Measurements from ENCODE around the gene NPM1. TPM values are rescaled to one million over a fixed set of nuclear protein-coding genes. Genes with fewer than 3 reads are reported as not detected.

The NPM1 gene
- total and polyA plus RNA-seq, 2 of the 13 experiments (the other 11 are each of a cell fraction or from before 2014, with no cell fraction given): 2,047 to 3,353 TPM

DNA sequence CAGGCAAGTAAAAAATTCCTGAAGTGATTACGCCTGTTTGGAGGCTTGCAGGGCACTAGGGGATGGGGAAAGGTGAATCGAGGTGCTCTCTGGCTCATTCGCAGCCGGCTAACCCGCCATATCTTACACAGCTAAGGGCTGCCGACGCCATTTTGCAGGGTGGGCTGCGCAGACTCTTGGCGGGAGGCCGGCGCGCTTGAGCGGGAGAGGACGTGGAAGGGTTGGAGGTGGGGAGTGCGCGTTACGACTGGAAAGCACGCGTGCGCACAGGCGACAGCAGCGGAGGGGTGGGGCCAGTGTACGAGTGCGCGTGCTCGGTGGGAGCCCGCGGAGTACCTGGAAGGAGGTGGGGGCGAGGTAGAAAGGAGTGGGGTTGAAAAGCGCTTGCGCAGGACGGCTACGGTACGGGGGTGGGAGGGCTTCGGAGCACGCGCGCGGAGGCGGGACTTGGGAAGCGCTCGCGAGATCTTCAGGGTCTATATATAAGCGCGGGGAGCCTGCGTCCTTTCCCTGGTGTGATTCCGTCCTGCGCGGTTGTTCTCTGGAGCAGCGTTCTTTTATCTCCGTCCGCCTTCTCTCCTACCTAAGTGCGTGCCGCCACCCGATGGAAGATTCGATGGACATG is at the start of gene NPM1 (continued):
- 0 out of 2 replicates have a peak, but pooled peaks have one; percentile 20 for TF ChIP-seq ZNF354B (CRISPR knock-in tag; IDR thresholded peaks at IDR 0.05)
- TF ChIP-seq, protein P1, sequence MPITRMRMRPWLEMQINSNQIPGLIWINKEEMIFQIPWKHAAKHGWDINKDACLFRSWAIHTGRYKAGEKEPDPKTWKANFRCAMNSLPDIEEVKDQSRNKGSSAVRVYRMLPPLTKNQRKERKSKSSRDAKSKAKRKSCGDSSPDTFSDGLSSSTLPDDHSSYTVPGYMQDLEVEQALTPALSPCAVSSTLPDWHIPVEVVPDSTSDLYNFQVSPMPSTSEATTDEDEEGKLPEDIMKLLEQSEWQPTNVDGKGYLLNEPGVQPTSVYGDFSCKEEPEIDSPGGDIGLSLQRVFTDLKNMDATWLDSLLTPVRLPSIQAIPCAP (CRISPR knock-in tag; IDR thresholded peaks at IDR 0.05; ENCODE audit: low read depth): 0 out of 2 replicates have a peak, but pooled peaks have one; percentile 10
- TF ChIP-seq ZSCAN20 (CRISPR knock-in tag; IDR thresholded peaks at IDR 0.05; ENCODE audit: borderline replicate concordance): peak; percentile 48; the same call in 1 of the 2 replicates
- TF ChIP-seq ZNF841 (CRISPR knock-in tag; IDR thresholded peaks at IDR 0.05; ENCODE audit: borderline replicate concordance): 0 out of 2 replicates have a peak, but pooled peaks have one; percentile 3
- 0 out of 2 replicates have a peak, but pooled peaks have one; percentile 21 for TF ChIP-seq SALL2 (CRISPR knock-in tag; IDR thresholded peaks at IDR 0.05)
- TF ChIP-seq ZNF335 (CRISPR knock-in tag; IDR thresholded peaks at IDR 0.05): peak; percentile 51; the same call in 1 of the 2 replicates
- peak; percentile 65; the same call in 1 of the 2 replicates for TF ChIP-seq ZSCAN21 (CRISPR knock-in tag; IDR thresholded peaks at IDR 0.05; ENCODE audit: borderline replicate concordance)
- no peak; the same call in 1 of the 2 replicates for TF ChIP-seq POGZ (CRISPR knock-in tag; IDR thresholded peaks at IDR 0.05)
- 0 out of 2 replicates have a peak, but pooled peaks have one; percentile 46 for TF ChIP-seq KDM4B (CRISPR knock-in tag; IDR thresholded peaks at IDR 0.05)
- TF ChIP-seq FIP1L1 (IDR thresholded peaks at IDR 0.05; ENCODE audit: borderline replicate concordance, insufficient read depth, low read depth, low read length): no peak
- TF ChIP-seq, protein P2, sequence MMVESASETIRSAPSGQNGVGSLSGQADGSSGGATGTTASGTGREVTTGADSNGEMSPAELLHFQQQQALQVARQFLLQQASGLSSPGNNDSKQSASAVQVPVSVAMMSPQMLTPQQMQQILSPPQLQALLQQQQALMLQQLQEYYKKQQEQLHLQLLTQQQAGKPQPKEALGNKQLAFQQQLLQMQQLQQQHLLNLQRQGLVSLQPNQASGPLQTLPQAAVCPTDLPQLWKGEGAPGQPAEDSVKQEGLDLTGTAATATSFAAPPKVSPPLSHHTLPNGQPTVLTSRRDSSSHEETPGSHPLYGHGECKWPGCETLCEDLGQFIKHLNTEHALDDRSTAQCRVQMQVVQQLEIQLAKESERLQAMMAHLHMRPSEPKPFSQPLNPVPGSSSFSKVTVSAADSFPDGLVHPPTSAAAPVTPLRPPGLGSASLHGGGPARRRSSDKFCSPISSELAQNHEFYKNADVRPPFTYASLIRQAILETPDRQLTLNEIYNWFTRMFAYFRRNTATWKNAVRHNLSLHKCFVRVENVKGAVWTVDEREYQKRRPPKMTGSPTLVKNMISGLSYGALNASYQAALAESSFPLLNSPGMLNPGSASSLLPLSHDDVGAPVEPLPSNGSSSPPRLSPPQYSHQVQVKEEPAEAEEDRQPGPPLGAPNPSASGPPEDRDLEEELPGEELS (CRISPR knock-in tag; IDR thresholded peaks at IDR 0.05): peak; percentile 61; the same call in 1 of the 2 replicates
- peak; percentile 67 for TF ChIP-seq CREM (IDR thresholded peaks at IDR 0.05)
- TF ChIP-seq CREM (CRISPR knock-in tag; IDR thresholded peaks at IDR 0.05): no peak
- TF ChIP-seq, protein P3, sequence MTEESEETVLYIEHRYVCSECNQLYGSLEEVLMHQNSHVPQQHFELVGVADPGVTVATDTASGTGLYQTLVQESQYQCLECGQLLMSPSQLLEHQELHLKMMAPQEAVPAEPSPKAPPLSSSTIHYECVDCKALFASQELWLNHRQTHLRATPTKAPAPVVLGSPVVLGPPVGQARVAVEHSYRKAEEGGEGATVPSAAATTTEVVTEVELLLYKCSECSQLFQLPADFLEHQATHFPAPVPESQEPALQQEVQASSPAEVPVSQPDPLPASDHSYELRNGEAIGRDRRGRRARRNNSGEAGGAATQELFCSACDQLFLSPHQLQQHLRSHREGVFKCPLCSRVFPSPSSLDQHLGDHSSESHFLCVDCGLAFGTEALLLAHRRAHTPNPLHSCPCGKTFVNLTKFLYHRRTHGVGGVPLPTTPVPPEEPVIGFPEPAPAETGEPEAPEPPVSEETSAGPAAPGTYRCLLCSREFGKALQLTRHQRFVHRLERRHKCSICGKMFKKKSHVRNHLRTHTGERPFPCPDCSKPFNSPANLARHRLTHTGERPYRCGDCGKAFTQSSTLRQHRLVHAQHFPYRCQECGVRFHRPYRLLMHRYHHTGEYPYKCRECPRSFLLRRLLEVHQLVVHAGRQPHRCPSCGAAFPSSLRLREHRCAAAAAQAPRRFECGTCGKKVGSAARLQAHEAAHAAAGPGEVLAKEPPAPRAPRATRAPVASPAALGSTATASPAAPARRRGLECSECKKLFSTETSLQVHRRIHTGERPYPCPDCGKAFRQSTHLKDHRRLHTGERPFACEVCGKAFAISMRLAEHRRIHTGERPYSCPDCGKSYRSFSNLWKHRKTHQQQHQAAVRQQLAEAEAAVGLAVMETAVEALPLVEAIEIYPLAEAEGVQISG (CRISPR knock-in tag; IDR thresholded peaks at IDR 0.05): peak; percentile 86
- TF ChIP-seq ZNF766 (CRISPR knock-in tag; IDR thresholded peaks at IDR 0.05; ENCODE audit: borderline replicate concordance): peak; percentile 73; the same call in 1 of the 2 replicates
- TF ChIP-seq PAX8 (CRISPR knock-in tag; IDR thresholded peaks at IDR 0.05; ENCODE audit: borderline replicate concordance): no peak
- TF ChIP-seq ZNF253 (CRISPR knock-in tag; IDR thresholded peaks at IDR 0.05; ENCODE audit: borderline replicate concordance): peak; percentile 35; the same call in 1 of the 2 replicates
- TF ChIP-seq ZNF589 (CRISPR knock-in tag; conservative IDR thresholded peaks at IDR 0.05): 0 out of 2 replicates have a peak, but pooled peaks have one; percentile 47
- peak; percentile 71 for TF ChIP-seq GABPB1 (CRISPR knock-in tag; IDR thresholded peaks at IDR 0.05)
- no peak for TF ChIP-seq ZSCAN22 (CRISPR knock-in tag; IDR thresholded peaks at IDR 0.05)
- TF ChIP-seq ARNTL (CRISPR knock-in tag; IDR thresholded peaks at IDR 0.05): peak; percentile 65; the same call in 1 of the 2 replicates
- TF ChIP-seq ZFP37 (CRISPR knock-in tag; IDR thresholded peaks at IDR 0.05; ENCODE audit: borderline replicate concordance): peak; percentile 7; the same call in 1 of the 2 replicates

All from HepG2 (cell line).